HG03469 (cell line): ENCODE data around the gene ST7.
"Not testable (repeated sequence)": the region's sequence is repeated elsewhere in the genome, so short reads cannot be mapped to it uniquely, and the experiment has no call there.

Source experiments
- ATAC-seq: cut with Tn5 transposase; IDR thresholded peaks from one replicate; pipeline ENCODE4 v1.9.1; 2021; ENCODE audit warnings: mild to moderate bottlenecking, moderate library complexity, moderate number of reproducible peaks; ENCODE audit not compliant: unreplicated experiment

Gene ST7

GRCh38 chr7:116953372-116953905 lies at the start of gene ST7:
TSS of gene ST7 (plus strand) at chr7:116953501. CDS start at chr7:116953541, 40 bp downstream.
- peak; percentile 17 for ATAC-seq

- ATAC-seq: no peak
Measured at GRCh38 chr7:116906391-116906790, 46.9 kb upstream of the ST7 start.

GRCh38 chr7:116910383-116910782 lies 42.9 kb upstream of the ST7 start:
- ATAC-seq: no peak

GRCh38 chr7:116911801-116912200 lies 41.5 kb upstream of the ST7 start:
- no peak for ATAC-seq

- no peak for ATAC-seq
Measured at GRCh38 chr7:116912269-116912909, 40.9 kb upstream of the ST7 start.

- ATAC-seq: no peak
Measured at GRCh38 chr7:116918704-116919103, 34.6 kb upstream of the ST7 start.

GRCh38 chr7:116920359-116920758 lies 32.9 kb upstream of the ST7 start:
- no peak for ATAC-seq

GRCh38 chr7:116922545-116922944 lies 30.8 kb upstream of the ST7 start:
- ATAC-seq: no peak

- ATAC-seq: no peak
Measured at GRCh38 chr7:116924741-116925140, 28.6 kb upstream of the ST7 start.

GRCh38 chr7:116929021-116929420 lies 24.3 kb upstream of the ST7 start:
- ATAC-seq: no peak

- ATAC-seq: no peak
Measured at GRCh38 chr7:116929914-116930913, 23.1 kb upstream of the ST7 start.

- ATAC-seq: no peak
Measured at GRCh38 chr7:116932566-116932965, 20.7 kb upstream of the ST7 start.

GRCh38 chr7:116933465-116933864 lies 19.8 kb upstream of the ST7 start:
- ATAC-seq: no peak

- no peak for ATAC-seq
Measured at GRCh38 chr7:116934580-116934979, 18.7 kb upstream of the ST7 start.

GRCh38 chr7:116936844-116937243 lies 16.5 kb upstream of the ST7 start:
- ATAC-seq: not testable (repeated sequence)

GRCh38 chr7:116938678-116939077 lies 14.6 kb upstream of the ST7 start:
- ATAC-seq: no peak

GRCh38 chr7:116940689-116941370 lies 12.5 kb upstream of the ST7 start:
- no peak for ATAC-seq

GRCh38 chr7:116942504-116942903 lies 10.8 kb upstream of the ST7 start:
- no peak for ATAC-seq

- ATAC-seq: no peak
Measured at GRCh38 chr7:116948934-116949333, 4.4 kb upstream of the ST7 start.

- no peak for ATAC-seq
Measured at GRCh38 chr7:116949941-116950801, 3.1 kb upstream of the ST7 start.
